ENCODE measurements around the gene PPP3CA. TPM values are rescaled to one million over a fixed set of nuclear protein-coding genes. Genes with fewer than 3 reads are reported as not detected.

PPP3CA gene
- total and polyA plus RNA-seq, 2 of the 8 experiments (the other 6 are each of a cell fraction or from before 2014, with no cell fraction given): 7.9 to 35.0 TPM

GRCh38 chr4:101290654-101291053, 56.7 kb downstream of the PPP3CA start:
- Histone ChIP-seq H3K23ac (ENCODE audit: insufficient read length) (no peak overlapping the region), H3K36me3 (ENCODE audit: control insufficient read depth in 2 of 4, insufficient read depth in 4 of 4, low read length in 3 of 4) (no peaks in the 10 kb centered on the region), H3K14ac (ENCODE audit: insufficient read length) (no peak overlapping the region), H3K9ac (replicated peaks in 1 of 4; ENCODE audit: extremely low read depth in 1 of 4, low read depth in 3 of 4, low read length in 3 of 4) (no peak overlapping the region), H2BK5ac (ENCODE audit: low read depth, low read length) (no peak overlapping the region), H3K4me1 (replicated peaks in 1 of 4; ENCODE audit: control insufficient read depth in 3 of 4, insufficient read depth in 4 of 4, low read length in 3 of 4) (peaks cover 0 to 11% (median 10%) of the 10 kb centered on the region in 4 experiments; a peak in 5 of 7 replicates), H3K23me2 (ENCODE audit: low read depth, low read length) (no peaks in the 10 kb centered on the region; the same call in 1 of the 2 replicates), H3K9me3 (ENCODE audit: insufficient read depth in 2 of 2, low read depth in 1 of 2, low read length in 1 of 2) (no peaks in the 10 kb centered on the region), H4K91ac (replicated peaks; ENCODE audit: insufficient read length, low read length) (no peak overlapping the region), H3K56ac (replicated peaks; ENCODE audit: insufficient read length, low read depth, low read length) (no peak overlapping the region), H4K5ac (ENCODE audit: insufficient read length, low read depth, low read length) (no peak overlapping the region), H3K4me3 (ENCODE audit: extremely low read depth in 1 of 4, insufficient read depth in 2 of 4, low read depth in 3 of 4, low read length in 4 of 4) (no peak overlapping the region), H4K20me1 (replicated peaks in 1 of 2; ENCODE audit: control insufficient read depth in 1 of 2, insufficient read depth in 2 of 2, low read length in 2 of 2) (no peaks in the 10 kb centered on the region), H3K79me2 (ENCODE audit: control insufficient read depth in 1 of 2, insufficient read depth in 2 of 2, low read length in 2 of 2) (peaks cover 0 to 39% of the 10 kb centered on the region in 2 experiments; a peak in 2 of 4 replicates), H3K4ac (replicated peaks; ENCODE audit: insufficient read length, low read depth, low read length) (no peak overlapping the region), H2BK12ac (ENCODE audit: low read depth, low read length) (0 out of 2 replicates have a peak overlapping the region, but pooled peaks have one; percentile 30), H3K18ac (ENCODE audit: extremely low read depth, low read length) (no peak overlapping the region), H2BK20ac (ENCODE audit: low read length) (no peak overlapping the region), H3K79me1 (ENCODE audit: low read depth, low read length) (no peaks in the 10 kb centered on the region; the same call in 1 of the 2 replicates), H3K27me3 (replicated peaks in 1 of 4; ENCODE audit: control insufficient read depth in 3 of 4, extremely low read depth in 1 of 4, insufficient read depth in 3 of 4, low read length in 3 of 4) (no peaks in the 10 kb centered on the region), H4K8ac (ENCODE audit: extremely low read depth, insufficient read depth, low read length) (no peak overlapping the region), H2BK15ac (ENCODE audit: low read length) (no peak overlapping the region), H2AK5ac (ENCODE audit: low read depth, low read length) (no peak overlapping the region), H2BK120ac (replicated peaks; ENCODE audit: low read depth, low read length) (no peak overlapping the region), H3K27ac (ENCODE audit: low read depth, low read length) (no peak overlapping the region), H2AFZ (ENCODE audit: low read length) (no peak overlapping the region), H3K4me2 (ENCODE audit: insufficient read depth in 1 of 2, low read depth in 2 of 2, low read length in 2 of 2) (no peak overlapping the region)
- 90% methylated on average over 3 of the region's 3 CpGs; no CpG with 5 or more reads in 1 of the 2 experiments for WGBS, 2 experiments (ENCODE audit: extremely low coverage in 1 of 2, insufficient coverage in 1 of 2, insufficient read length in 1 of 2, insufficient replicate concordance in 2 of 2, low coverage in 1 of 2, low lambda C conversion rate in 2 of 2, missing lambda C conversion rate in 1 of 2)
- POLR2A ChIA-PET (ENCODE audit: partially characterized antibody): interaction anchor here (0.6 kb wide), 1 partner anchor 7 kb away, joined by 3 read pairs; no protein-coding TSS in a partner anchor
- no peak for TF ChIP-seq GABPA (IDR thresholded peaks at IDR 0.05; ENCODE audit: borderline replicate concordance, insufficient read depth, low read length)
- no peak for TF ChIP-seq CHD2 (IDR thresholded peaks at IDR 0.05; ENCODE audit: low read length)
- TF ChIP-seq SAP30 (IDR thresholded peaks at IDR 0.05; ENCODE audit: insufficient read depth, insufficient replicate concordance, low read length): no peak
- TF ChIP-seq TEAD4 (IDR thresholded peaks at IDR 0.05; ENCODE audit: low read depth, low read length): no peak
- no peak for TF ChIP-seq TAF1 (IDR thresholded peaks at IDR 0.05; ENCODE audit: low read depth, low read length)
- TF ChIP-seq YY1 (IDR thresholded peaks at IDR 0.05; ENCODE audit: low read depth, low read length): no peak
- TF ChIP-seq BCL11A (IDR thresholded peaks at IDR 0.05; ENCODE audit: low read depth in 2 of 2, low read length in 2 of 2): no peak
- TF ChIP-seq TBP (IDR thresholded peaks at IDR 0.05; ENCODE audit: low read depth, low read length): no peak
- TF ChIP-seq POLR2AphosphoS5 (IDR thresholded peaks at IDR 0.05; ENCODE audit: low read depth, low read length): no peak
- no peak for TF ChIP-seq SUZ12 (IDR thresholded peaks at IDR 0.05; ENCODE audit: low read length)
- TF ChIP-seq EP300 (IDR thresholded peaks at IDR 0.05; ENCODE audit: borderline replicate concordance in 1 of 2, low read depth in 2 of 2, low read length in 2 of 2): no peak
- TF ChIP-seq SP1 (IDR thresholded peaks at IDR 0.05; ENCODE audit: low read depth, low read length): no peak
- TF ChIP-seq KDM4A (IDR thresholded peaks at IDR 0.05; ENCODE audit: low read depth, low read length, severe bottlenecking): no peak
- FAIRE-seq (no peak), DNase-seq (ENCODE audit: low read depth in 1 of 2, low spot score in 2 of 2) (no peak)
- CTCF ChIA-PET (ENCODE audit: partially characterized antibody): interaction anchor here (0.6 to 1.9 kb wide), 3 partner anchors 11 to 31 kb away, joined by 3 to 4 read pairs (median 3); no protein-coding TSS in a partner anchor

Data from H1 (cell line).